A673 (cell line): Measurements from ENCODE around the gene KCNQ1OT1. TPM values are rescaled to one million over a fixed set of nuclear protein-coding genes. Genes with fewer than 3 reads are reported as not detected.

ENCODE experiments used
- BruUV-seq: library from RNA; stranded (reverse); fragments of 400-500 nt; replicated peaks from 2 replicates; lab custom pipeline; 2021; lab: Mats Ljungman, UMichigan
- CTCF ChIA-PET: fragments of 300-600 bp; sonication (Branson Sonifier 250); formaldehyde crosslinking; loops from one replicate; lab custom pipeline; 2022; ENCODE audit warnings: antibody characterized with exemption; lab: Charles Lee
- POLR2A ChIA-PET: fragments of 300-600 bp; sonication (Branson Sonifier 250); formaldehyde crosslinking; loops from one replicate; lab custom pipeline; 2022; ENCODE audit warnings: antibody characterized with exemption; ENCODE audit not compliant: low non-redundant PET; lab: Charles Lee
- DNase-seq: peaks from one replicate; pipeline ENCODE4 v3.0.0-alpha.2; 2015; ENCODE audit warnings: low spot score
- H3K27ac ChIP-seq: fragments of 200-600 bp; sonication (generic); 2 replicates; pipeline ENCODE4 v1.5.1; 2016; ENCODE audit warnings: mixed run types, low read depth, mild to moderate bottlenecking, mixed read lengths, antibody characterized with exemption, low read length; ENCODE audit not compliant: poor library complexity, severe bottlenecking
- H3K27me3 ChIP-seq: fragments of 200-600 bp; sonication (generic); replicated peaks from 2 replicates; pipeline ENCODE4 v1.6.1; 2017; ENCODE audit warnings: mixed run types, low read depth, mild to moderate bottlenecking, mixed read lengths, antibody characterized with exemption, low read length; ENCODE audit not compliant: insufficient read depth, poor library complexity
- H3K36me3 ChIP-seq: fragments of 200-600 bp; sonication (generic); 2 replicates; pipeline ENCODE4 v1.6.1; 2016; ENCODE audit warnings: mixed run types, mild to moderate bottlenecking, mixed read lengths, antibody characterized with exemption, low read length; ENCODE audit not compliant: insufficient read depth, poor library complexity, severe bottlenecking
- H3K4me1 ChIP-seq: fragments of 200-600 bp; sonication (generic); 2 replicates; pipeline ENCODE4 v1.6.1; 2017; ENCODE audit warnings: mixed run types, mild to moderate bottlenecking, mixed read lengths, antibody characterized with exemption, low read length; ENCODE audit not compliant: insufficient read depth, poor library complexity, severe bottlenecking
- H3K4me3 ChIP-seq: fragments of 200-600 bp; sonication (generic); 2 replicates; pipeline ENCODE4 v1.5.1; 2016; ENCODE audit warnings: low read depth, mixed run types, mild to moderate bottlenecking, mixed read lengths, low read length; ENCODE audit not compliant: poor library complexity, severe bottlenecking
- H3K9me3 ChIP-seq: fragments of 200-600 bp; sonication (generic); 2 replicates; pipeline ENCODE4 v1.6.1; 2016; ENCODE audit warnings: mixed run types, low read depth, mild to moderate bottlenecking, mixed read lengths, antibody characterized with exemption, low read length; ENCODE audit not compliant: poor library complexity, severe bottlenecking
- EZH2 ChIP-seq: fragments of 200-600 bp; sonication (generic); IDR thresholded peaks from 2 replicates; pipeline ENCODE4 v1.6.1; 2017; ENCODE audit warnings: borderline replicate concordance, low read depth, mild to moderate bottlenecking, mixed read lengths, antibody characterized with exemption, low read length; ENCODE audit not compliant: poor library complexity, severe bottlenecking
- intact Hi-C: fragments of 100-400 bp; cut with micrococcal nuclease; formaldehyde crosslinking; loops from one replicate; pipeline ENCODE4 v1.10.0; 2022; ENCODE audit not compliant: unreplicated experiment
- total RNA-seq: library from RNA; stranded (reverse); gene quantifications from 2 replicates; pipeline ENCODE4 v1.2.3, GENCODE V29; 2021
- TF ChIP-seq, protein P1 (sequence below): fragments of 300-800, 200-600 bp; sonication (generic); conservative IDR thresholded peaks from 2 replicates; pipeline ENCODE4 v1.5.1; 2017; ENCODE audit warnings: low read depth, mild to moderate bottlenecking, antibody characterized with exemption, low read length, moderate library complexity, mixed read lengths

Gene KCNQ1OT1
- total RNA-seq, 1 experiment from 2014 or later: 4.0 TPM

DNA sequence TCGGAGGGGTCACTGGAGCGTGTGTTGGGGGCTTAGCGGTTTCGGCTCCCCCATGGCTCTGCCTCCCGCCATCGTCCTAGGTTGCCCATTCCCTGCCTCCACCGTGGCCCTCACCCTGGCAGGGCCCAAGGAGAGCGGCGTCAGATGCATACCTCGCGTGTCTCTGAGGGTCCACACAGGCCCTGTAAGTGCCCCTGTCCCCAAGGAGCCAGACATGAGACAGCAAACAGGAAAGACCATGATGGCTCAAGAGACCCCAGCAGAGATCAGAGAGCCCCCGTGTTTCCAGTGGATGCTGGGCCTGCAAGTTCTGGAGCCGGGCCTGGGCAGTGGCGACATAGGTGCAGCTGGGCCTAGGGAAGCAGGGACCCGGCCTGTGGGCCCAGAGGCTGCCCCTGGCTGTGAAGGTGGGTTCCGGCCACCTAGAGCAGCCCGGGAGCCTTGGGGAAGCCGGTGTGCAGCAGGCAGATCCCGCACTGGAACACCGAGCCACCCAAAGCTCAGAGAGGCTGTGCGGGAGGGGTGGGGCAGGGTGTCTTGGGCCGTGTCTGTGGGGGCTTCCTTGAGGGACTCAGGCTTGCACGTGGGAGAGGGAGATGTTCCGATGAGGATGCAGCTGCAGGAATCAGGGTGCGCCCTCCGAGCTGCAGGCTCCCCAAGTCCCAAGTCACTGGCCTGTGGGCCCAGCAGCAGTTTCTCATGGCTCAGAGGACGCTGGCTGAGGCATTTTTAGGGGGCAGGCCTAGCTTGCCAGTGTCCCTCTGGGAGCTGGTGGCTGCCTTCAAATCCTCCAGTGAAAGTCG lies 126.4 kb downstream of the KCNQ1OT1 start:
- intact Hi-C loops: no loop called here
- ChIA-PET POLR2A (no interaction called here), CTCF (no interaction called here)
- no peaks in the 10 kb centered on the region for H3K9me3 ChIP-seq
- no peaks in the 10 kb centered on the region for H3K27me3 ChIP-seq
- TF ChIP-seq, protein P1, sequence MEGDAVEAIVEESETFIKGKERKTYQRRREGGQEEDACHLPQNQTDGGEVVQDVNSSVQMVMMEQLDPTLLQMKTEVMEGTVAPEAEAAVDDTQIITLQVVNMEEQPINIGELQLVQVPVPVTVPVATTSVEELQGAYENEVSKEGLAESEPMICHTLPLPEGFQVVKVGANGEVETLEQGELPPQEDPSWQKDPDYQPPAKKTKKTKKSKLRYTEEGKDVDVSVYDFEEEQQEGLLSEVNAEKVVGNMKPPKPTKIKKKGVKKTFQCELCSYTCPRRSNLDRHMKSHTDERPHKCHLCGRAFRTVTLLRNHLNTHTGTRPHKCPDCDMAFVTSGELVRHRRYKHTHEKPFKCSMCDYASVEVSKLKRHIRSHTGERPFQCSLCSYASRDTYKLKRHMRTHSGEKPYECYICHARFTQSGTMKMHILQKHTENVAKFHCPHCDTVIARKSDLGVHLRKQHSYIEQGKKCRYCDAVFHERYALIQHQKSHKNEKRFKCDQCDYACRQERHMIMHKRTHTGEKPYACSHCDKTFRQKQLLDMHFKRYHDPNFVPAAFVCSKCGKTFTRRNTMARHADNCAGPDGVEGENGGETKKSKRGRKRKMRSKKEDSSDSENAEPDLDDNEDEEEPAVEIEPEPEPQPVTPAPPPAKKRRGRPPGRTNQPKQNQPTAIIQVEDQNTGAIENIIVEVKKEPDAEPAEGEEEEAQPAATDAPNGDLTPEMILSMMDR: no peak
- no peak overlapping the region for H3K27ac ChIP-seq
- H3K4me1 ChIP-seq: no peaks in the 10 kb centered on the region
- H3K4me3 ChIP-seq: no peak overlapping the region
- H3K36me3 ChIP-seq: no peaks in the 10 kb centered on the region
- DNase-seq: no peak
- no TSS peak for BruUV-seq

GRCh38 chr11:2572491-2573239 lies 127.1 kb downstream of the KCNQ1OT1 start:
- ChIA-PET CTCF (no interaction called here), POLR2A (no interaction called here)
- Histone ChIP-seq H3K4me1 (no peaks in the 10 kb centered on the region), H3K36me3 (no peaks in the 10 kb centered on the region), H3K27me3 (no peaks in the 10 kb centered on the region), H3K27ac (no peak overlapping the region), H3K4me3 (no peak overlapping the region), H3K9me3 (no peaks in the 10 kb centered on the region)
- intact Hi-C loops: no loop called here
- TF ChIP-seq, protein P1: no peak
- TF ChIP-seq EZH2: no peak
- no peak for DNase-seq
- no TSS peak for BruUV-seq

DNA sequence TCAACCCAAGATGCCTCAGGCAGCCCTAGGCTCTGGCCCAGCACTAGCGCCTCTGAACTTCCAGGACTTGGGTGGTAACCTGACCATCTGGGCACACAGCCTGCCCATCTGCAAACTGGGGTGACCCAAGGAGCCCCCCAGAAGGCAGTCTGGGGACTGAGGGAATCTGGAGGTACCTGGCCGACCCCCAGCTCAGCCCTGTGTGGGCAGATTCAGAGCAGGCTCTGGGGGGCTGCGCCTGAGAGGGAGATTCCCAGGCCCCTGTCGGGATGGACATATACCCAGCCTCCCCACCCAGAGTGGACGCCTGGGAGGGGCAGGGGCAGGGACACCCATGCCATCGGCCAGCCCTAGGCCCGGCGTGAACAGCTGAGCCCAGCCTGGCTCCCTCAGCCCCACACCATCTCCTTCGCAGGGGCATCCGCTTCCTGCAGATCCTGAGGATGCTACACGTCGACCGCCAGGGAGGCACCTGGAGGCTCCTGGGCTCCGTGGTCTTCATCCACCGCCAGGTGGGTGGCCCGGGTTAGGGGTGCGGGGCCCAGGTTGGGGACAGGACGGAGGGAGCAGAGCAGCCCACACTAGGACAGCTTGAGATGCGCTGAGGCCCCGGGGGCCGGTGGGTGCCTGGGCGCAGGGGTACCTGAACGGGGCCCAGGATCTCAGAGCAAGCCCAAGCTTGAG lies 128.1 kb downstream of the KCNQ1OT1 start:
- Histone ChIP-seq H3K9me3 (no peaks in the 10 kb centered on the region), H3K4me3 (no peak overlapping the region), H3K4me1 (no peaks in the 10 kb centered on the region), H3K27ac (no peak overlapping the region), H3K36me3 (no peaks in the 10 kb centered on the region), H3K27me3 (no peaks in the 10 kb centered on the region)
- no peak for DNase-seq
- intact Hi-C loops: no loop called here
- POLR2A ChIA-PET: no interaction called here
- BruUV-seq: no TSS peak
- no peak for TF ChIP-seq EZH2
- TF ChIP-seq, protein P1: no peak
- CTCF ChIA-PET: no interaction called here
